Right lobe of liver (tissue), 6 donors: Measurements from ENCODE around the gene CYTH1. TPM values are rescaled to one million over a fixed set of nuclear protein-coding genes. Genes with fewer than 3 reads are reported as not detected.

Experiments
- ATAC-seq, 4 donors: fragments of 200-7000 bp; cut with Tn5 transposase; one replicate each; pipeline ENCODE4 v1.9.1; 2020; ENCODE audit warnings: mild to moderate bottlenecking in 4 of 4, moderate library complexity in 4 of 4
- DNase-seq, 3 donors: peaks; one replicate each; pipeline ENCODE4 v3.0.0-alpha.2; 2020
- H3K27ac ChIP-seq, 3 donors: fragments of 200-600 bp; one replicate each; pipeline ENCODE4 v1.8.0; 2022
- H3K27me3 ChIP-seq, 2 donors: fragments of 200-600 bp; one replicate each; pipeline ENCODE4 v1.8.0; 2022
- H3K36me3 ChIP-seq, 4 donors: fragments of 200-600 bp; sonication (generic) in 1 of 4; one replicate each; pipeline versions ENCODE4 v1.5.1 to v1.8.0; 2017 to 2022; ENCODE audit warnings: control low read depth in 1 of 4
- H3K4me1 ChIP-seq, 4 donors: fragments of 200-600 bp; sonication (generic) in 1 of 4; one replicate each; pipeline versions ENCODE4 v1.5.1 to v1.8.0; 2017 to 2022; ENCODE audit warnings: control low read depth in 1 of 4
- H3K4me3 ChIP-seq, 3 donors: fragments of 200-600 bp; one replicate each; pipeline ENCODE4 v1.8.0; 2022
- H3K9me3 ChIP-seq, 4 donors: fragments of 200-600 bp; sonication (generic) in 1 of 4; one replicate each; pipeline versions ENCODE4 v1.5.1 to v1.8.0; 2017 to 2022; ENCODE audit warnings: control low read depth in 1 of 4
- POLR2A ChIP-seq: fragments of 450-650 bp; IDR thresholded peaks from one replicate; pipeline ENCODE4 v1.6.1; 2017; ENCODE audit warnings: antibody characterized with exemption, mild to moderate bottlenecking
- WGBS: methylation state at CpG from one replicate; pipeline ENCODE4 v1.1.6; 2018; ENCODE audit warnings: low coverage, low lambda C conversion rate; ENCODE audit not compliant: insufficient coverage; ENCODE audit errors: missing lambda C conversion rate; 5-methylcytosine and 5-hydroxymethylcytosine counted together
- intact Hi-C, 2 donors: fragments of 100-400 bp; cut with DNase I; formaldehyde crosslinking; loops; one replicate each; pipeline versions ENCODE4 v1.11.2 to v1.14.1; 2022
- total RNA-seq, 6 experiments: library from RNA; depleted of rRNA in 2 of 6; stranded (reverse); fragments of >200 nt in 2 of 6; fragmentation: NEBNext Ultra II Directional in 3 of 6; extraction: Animal tissue kit (Norgen Biotek cat#: 25700) in 3 of 6; gene quantifications; one replicate each; pipeline versions ENCODE4 v1.1.0 to v1.2.4, GENCODE V29; 2016 to 2023
- TF ChIP-seq, protein P1 (sequence below), 4 donors: fragments of 200-600 bp in 3 of 4; fragments of 450-650 bp in 1 of 4; IDR thresholded peaks; one replicate each; pipeline versions ENCODE4 v1.5.1 to v1.8.0; 2016 to 2022; ENCODE audit warnings: antibody characterized with exemption in 4 of 4, mild to moderate bottlenecking in 2 of 4
- donor health status: DM: no; HTN: yes; CAD: no.
- donor health status: DM: no; HTN: no; CAD: no.
- donor health status: DM: no; HTN: no; CAD: no.
- donor health status: DM: no; HTN: yes; CAD: no.
- donor health status: DM: no; HTN: yes; CAD: no.

The CYTH1 gene
- total RNA-seq, 6 experiments from 2014 or later, result 14.8 to 46.2 (median 28.8) TPM

DNA sequence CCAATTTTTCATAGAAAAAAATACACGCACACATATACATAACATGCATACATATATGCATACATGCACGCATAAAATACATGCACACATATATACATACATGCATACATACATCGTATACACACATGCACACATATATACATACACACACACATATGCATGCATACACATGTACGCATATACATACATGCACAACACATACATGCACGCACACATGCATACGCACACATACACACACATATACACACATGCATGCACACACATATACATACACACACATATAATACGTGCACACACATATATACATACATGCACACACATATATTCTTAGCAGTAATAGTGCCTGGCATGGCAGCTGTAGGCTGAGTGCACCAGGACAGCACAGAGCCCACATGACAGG is 33.6 kb upstream of the CYTH1 start:
- 83% methylated on average over 7 of the region's 7 CpGs for WGBS
- Histone ChIP-seq H3K4me1 (no peaks in the 10 kb centered on the region), H3K36me3 (peaks cover 3 to 93% (median 51%) of the 10 kb centered on the region in 4 donors), H3K9me3 (no peaks in the 10 kb centered on the region), H3K27ac (no peak overlapping the region), H3K27me3 (no peaks in the 10 kb centered on the region), H3K4me3 (no peak overlapping the region)
- ATAC-seq, result no peak
- DNase-seq, result no peak
- intact Hi-C loops, result no loop called here
- TF ChIP-seq, protein P1, sequence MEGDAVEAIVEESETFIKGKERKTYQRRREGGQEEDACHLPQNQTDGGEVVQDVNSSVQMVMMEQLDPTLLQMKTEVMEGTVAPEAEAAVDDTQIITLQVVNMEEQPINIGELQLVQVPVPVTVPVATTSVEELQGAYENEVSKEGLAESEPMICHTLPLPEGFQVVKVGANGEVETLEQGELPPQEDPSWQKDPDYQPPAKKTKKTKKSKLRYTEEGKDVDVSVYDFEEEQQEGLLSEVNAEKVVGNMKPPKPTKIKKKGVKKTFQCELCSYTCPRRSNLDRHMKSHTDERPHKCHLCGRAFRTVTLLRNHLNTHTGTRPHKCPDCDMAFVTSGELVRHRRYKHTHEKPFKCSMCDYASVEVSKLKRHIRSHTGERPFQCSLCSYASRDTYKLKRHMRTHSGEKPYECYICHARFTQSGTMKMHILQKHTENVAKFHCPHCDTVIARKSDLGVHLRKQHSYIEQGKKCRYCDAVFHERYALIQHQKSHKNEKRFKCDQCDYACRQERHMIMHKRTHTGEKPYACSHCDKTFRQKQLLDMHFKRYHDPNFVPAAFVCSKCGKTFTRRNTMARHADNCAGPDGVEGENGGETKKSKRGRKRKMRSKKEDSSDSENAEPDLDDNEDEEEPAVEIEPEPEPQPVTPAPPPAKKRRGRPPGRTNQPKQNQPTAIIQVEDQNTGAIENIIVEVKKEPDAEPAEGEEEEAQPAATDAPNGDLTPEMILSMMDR (IDR thresholded peaks at IDR 0.05), result no peak

DNA sequence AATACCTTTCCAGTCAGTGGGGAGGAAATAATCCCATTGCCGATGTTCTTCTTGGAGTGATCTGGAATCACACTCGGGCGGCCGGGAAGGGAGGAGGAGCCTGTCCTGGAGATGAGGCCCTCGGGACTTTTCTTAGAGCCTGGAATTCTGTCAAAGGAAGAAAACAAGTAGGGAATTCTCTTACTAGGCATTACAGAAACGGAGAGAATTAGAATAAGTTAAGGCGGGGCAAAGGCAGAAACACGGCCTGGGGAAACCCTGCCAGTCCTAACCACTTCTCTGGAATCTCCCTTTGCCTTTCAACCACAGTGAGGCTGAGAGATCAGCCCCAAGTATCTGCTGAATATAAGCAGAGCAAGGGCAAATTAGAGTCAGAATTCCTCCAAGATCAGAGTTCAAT is 30.8 kb upstream of the CYTH1 start:
- Histone ChIP-seq H3K9me3 (no peaks in the 10 kb centered on the region), H3K4me3 (no peak overlapping the region), H3K4me1 (no peaks in the 10 kb centered on the region), H3K27ac (no peak overlapping the region), H3K36me3 (peaks cover 0 to 93% (median 46%) of the 10 kb centered on the region in 4 donors), H3K27me3 (no peaks in the 10 kb centered on the region)
- WGBS, result 94% methylated on average over 3 of the region's 8 CpGs
- ATAC-seq (no peak), DNase-seq (peak in 1 of 3 donors; percentile 22)
- intact Hi-C loops, result no loop called here
- TF ChIP-seq, protein P1 (IDR thresholded peaks at IDR 0.05), result no peak
- TF ChIP-seq POLR2A, result no peak

DNA sequence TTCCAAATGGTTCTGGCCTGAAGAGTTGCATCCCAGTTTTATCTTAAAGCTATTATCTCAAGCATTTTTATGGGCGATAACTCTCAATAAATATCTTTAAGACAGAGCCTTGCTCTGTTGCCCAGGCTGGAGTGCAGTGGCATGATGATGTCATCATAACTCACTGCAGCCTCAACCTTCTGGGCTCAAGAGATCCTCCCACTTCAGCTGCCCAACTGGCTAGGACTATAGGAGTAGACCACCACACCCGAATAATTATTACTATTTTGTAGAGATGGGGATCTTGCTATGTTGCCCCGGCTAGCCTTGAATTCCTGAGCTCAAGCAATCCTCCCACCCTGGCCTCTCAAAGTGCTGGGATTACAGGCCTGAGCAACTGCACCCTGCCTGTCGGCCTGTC is 26.1 kb upstream of the CYTH1 start:
- intact Hi-C loops, result loop anchor here in 1 of 2 donors (10.0 kb wide), 1 partner anchor 313 kb away; no protein-coding TSS in a partner anchor
- Histone ChIP-seq H3K27ac (no peak overlapping the region), H3K4me3 (no peak overlapping the region), H3K27me3 (no peaks in the 10 kb centered on the region), H3K36me3 (peaks cover 2 to 89% (median 40%) of the 10 kb centered on the region in 4 donors), H3K4me1 (no peaks in the 10 kb centered on the region), H3K9me3 (no peaks in the 10 kb centered on the region)
- WGBS, result 93% methylated on average over 3 of the region's 4 CpGs
- no peak for TF ChIP-seq POLR2A
- TF ChIP-seq, protein P1 (IDR thresholded peaks at IDR 0.05), result no peak
- ATAC-seq, result no peak
- no peak for DNase-seq

DNA sequence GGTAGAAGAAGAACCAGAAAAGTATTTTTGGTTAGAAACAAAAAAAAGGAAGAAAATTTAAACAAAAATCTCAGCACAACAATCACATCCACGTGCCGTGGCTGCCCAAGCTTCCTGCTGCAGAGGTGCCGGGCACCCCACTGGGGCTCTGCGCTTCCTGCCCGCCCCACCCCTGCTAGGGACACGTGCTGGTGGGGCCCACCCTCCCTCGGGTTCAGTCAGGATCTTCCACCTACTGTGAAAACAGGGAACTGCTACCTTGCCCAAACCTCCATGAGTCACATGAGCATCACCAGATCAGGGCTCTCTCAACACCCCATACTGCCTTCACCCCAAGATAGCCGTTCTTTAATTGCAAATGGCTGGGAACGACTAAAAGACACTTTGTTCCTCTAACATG is 24.4 kb upstream of the CYTH1 start:
- H3K27me3 ChIP-seq, result no peaks in the 10 kb centered on the region
- intact Hi-C loops, result loop anchor here in 1 of 2 donors (10.0 kb wide), 1 partner anchor 312 kb away; no protein-coding TSS in a partner anchor
- no peaks in the 10 kb centered on the region for H3K4me1 ChIP-seq
- WGBS, result 70% methylated on average over 7 of the region's 9 CpGs
- DNase-seq (no peak), ATAC-seq (peak; percentile 18 to 50 (median 35))
- peaks cover 4 to 84% (median 39%) of the 10 kb centered on the region in 4 donors for H3K36me3 ChIP-seq
- no peaks in the 10 kb centered on the region for H3K9me3 ChIP-seq
- no peak overlapping the region for H3K4me3 ChIP-seq
- no peak overlapping the region for H3K27ac ChIP-seq
- TF ChIP-seq, protein P1 (IDR thresholded peaks at IDR 0.05), result no peak
- no peak for TF ChIP-seq POLR2A
